GM12878 (cell line): Measurements from ENCODE around the gene KDM3B. TPM values are rescaled to one million over a fixed set of nuclear protein-coding genes. Genes with fewer than 3 reads are reported as not detected.
A peak's percentile ranks its signal among the peaks of the same experiment; 100 is the strongest.

Experiments
- CBX3 ChIP-seq: fragments of 200-600 bp; sonication (generic); IDR thresholded peaks from 2 replicates; pipeline ENCODE4 v1.6.1; 2016; ENCODE audit warnings: low read depth, borderline replicate concordance
- HCFC1 ChIP-seq: fragments of 150-350 bp; IDR thresholded peaks from 2 replicates; pipeline ENCODE4 v1.6.1; 2014; ENCODE audit warnings: low read length
- MXI1 ChIP-seq: fragments of 150-350 bp; IDR thresholded peaks from 2 replicates; pipeline ENCODE4 v1.6.1; 2011; ENCODE audit warnings: low read depth, mild to moderate bottlenecking, inconsistent platforms, low read length, improper control_type of control experiment
- MYB ChIP-seq: fragments of 150-350 bp; IDR thresholded peaks from 2 replicates; pipeline ENCODE4 v1.6.1; 2014; ENCODE audit warnings: mild to moderate bottlenecking, low read depth, low read length, borderline replicate concordance
- NFYB ChIP-seq: IDR thresholded peaks from 2 replicates; pipeline ENCODE4 v1.6.1; 2011; ENCODE audit warnings: low read depth, mild to moderate bottlenecking, low read length, improper control_type of control experiment, moderate library complexity; ENCODE audit not compliant: insufficient read depth
- PAX8 ChIP-seq: fragments of 450-650 bp; IDR thresholded peaks from 2 replicates; pipeline ENCODE4 v1.6.1; 2017; ENCODE audit warnings: mild to moderate bottlenecking, moderate library complexity
- PBX3 ChIP-seq: IDR thresholded peaks from 2 replicates; pipeline ENCODE4 v1.6.1; 2011; ENCODE audit warnings: mild to moderate bottlenecking, low read depth, low read length, moderate library complexity; ENCODE audit not compliant: insufficient replicate concordance
- POLR2AphosphoS2 ChIP-seq: IDR thresholded peaks from 2 replicates; pipeline ENCODE4 v1.6.1; 2011; ENCODE audit warnings: low read depth, mild to moderate bottlenecking, low read length, improper control_type of control experiment, moderate library complexity
- RBBP5 ChIP-seq: fragments of 200-600 bp; sonication (generic); conservative IDR thresholded peaks from 2 replicates; pipeline ENCODE4 v1.6.1; 2016
- RCOR1 ChIP-seq: conservative IDR thresholded peaks from 2 replicates; pipeline ENCODE4 v1.6.1; 2012; ENCODE audit warnings: low read depth, low read length, improper control_type of control experiment
- SMC3 ChIP-seq: IDR thresholded peaks from 2 replicates; pipeline ENCODE4 v1.6.1; 2011; ENCODE audit warnings: low read length, improper control_type of control experiment, borderline replicate concordance
- SP1 ChIP-seq: IDR thresholded peaks from one replicate; pipeline ENCODE4 v1.6.1; 2011; ENCODE audit warnings: low read depth, low read length
- SRF ChIP-seq, 2 experiments: IDR thresholded peaks; 2 replicates each; pipeline ENCODE4 v1.6.1; 2011; ENCODE audit warnings: low read depth in 2 of 2, low read length in 2 of 2, mild to moderate bottlenecking in 1 of 2, moderate library complexity in 1 of 2
- ZBTB11 ChIP-seq: fragments of 450-650 bp; formaldehyde crosslinking; IDR thresholded peaks from 2 replicates; pipeline ENCODE4 v1.5.0; 2022; ENCODE audit warnings: mild to moderate bottlenecking, missing genetic modification characterization
- ZBTB4 ChIP-seq: fragments of 450-650 bp; formaldehyde crosslinking; IDR thresholded peaks from 2 replicates; pipeline ENCODE4 v1.4.0; 2022; ENCODE audit warnings: mild to moderate bottlenecking, moderate library complexity
- ZBTB40 ChIP-seq: fragments of 450-650 bp; IDR thresholded peaks from 2 replicates; pipeline ENCODE4 v1.6.1; 2016; ENCODE audit warnings: mild to moderate bottlenecking, moderate library complexity, borderline replicate concordance
- polyA plus RNA-seq, 11 experiments: library from polyadenylated mRNA; depleted of rRNA in 4 of 11; unstranded in 6 of 11; stranded (reverse) in 5 of 11; fragments of >200 nt; fragmentation: Nextera tagmentation in 4 of 11; fragmentation: Illumina TruSeq in 1 of 11; extraction: Ambion mirVana in 4 of 11; extraction: Trizol in 1 of 11; gene quantifications; 1 replicate in 1 of 11; 2 replicates in 10 of 11; pipeline versions ENCODE4 v1.2.1 to v1.2.3, GENCODE V29; 2011 to 2016; ENCODE audit warnings: inconsistent platforms in 2 of 11, missing spikeins in 2 of 11, low read depth in 1 of 11
- total RNA-seq, 4 experiments: library from RNA; depleted of rRNA in 3 of 4; stranded (reverse); fragments of >200 nt in 3 of 4; fragmentation: Illumina TruSeq in 1 of 4; extraction: Trizol in 1 of 4; gene quantifications; 2 replicates each; pipeline versions ENCODE4 v1.2.1 to v1.2.3, GENCODE V29; 2013 to 2021

The KDM3B gene
- total and polyA plus RNA-seq, 10 of the 15 experiments (the other 5 are each of a cell fraction or from before 2014, with no cell fraction given) = 8.5 to 45.7 (median 29.0) TPM

GRCh38 chr5:138464388-138465260 is 112.1 kb downstream of the KDM3B start (continued):
- TF ChIP-seq ZBTB40 (no peak), CBX3 (no peak), POLR2AphosphoS2 (peak; percentile 25; the same call in 1 of the 2 replicates), MYB (no peak), SP1 (peak; percentile 5), RCOR1 (no peak), HCFC1 (no peak), SRF (IDR thresholded peaks at IDR 0.05; ENCODE audit: low read depth in 2 of 2, low read length in 2 of 2) (peak; percentile 95 to 99), ZBTB11 (CRISPR knock-in tag) (no peak), ZBTB4 (no peak), NFYB (no peak), SMC3 (no peak), RBBP5 (no peak), PAX8 (no peak), MXI1 (no peak; the same call in 1 of the 2 replicates), PBX3 (no peak)
